Esophagus muscularis mucosa (tissue), 4 donors: ENCODE results near the gene ATP1A2. TPM values are rescaled to one million over a fixed set of nuclear protein-coding genes. Genes with fewer than 3 reads are reported as not detected.

Experiments used
- DNase-seq: peaks from one replicate; pipeline ENCODE4 v3.0.0-alpha.2; 2017; ENCODE audit errors: extremely low spot score
- H3K27ac ChIP-seq, 4 donors: fragments of 200-600 bp; sonication (generic); replicated peaks in 1 of 4; 1 replicate in 3 of 4; 2 replicates in 1 of 4; pipeline ENCODE4 v1.5.1; 2016 to 2019; ENCODE audit warnings: mild to moderate bottlenecking in 1 of 4
- H3K27me3 ChIP-seq, 4 donors: fragments of 200-600 bp; sonication (generic); one replicate each; pipeline versions ENCODE4 v1.5.1 to v1.6.0; 2016 to 2019
- H3K36me3 ChIP-seq, 4 donors: fragments of 200-600 bp; sonication (generic); one replicate each; pipeline ENCODE4 v1.5.1; 2016 to 2019
- H3K4me1 ChIP-seq, 4 donors: fragments of 200-600 bp; sonication (generic); one replicate each; pipeline ENCODE4 v1.5.1; 2016 to 2019
- H3K4me3 ChIP-seq, 4 donors: fragments of 200-600 bp; sonication (generic); 1 replicate in 2 of 4; 2 replicates in 2 of 4; pipeline ENCODE4 v1.5.1; 2016 to 2019; ENCODE audit warnings: mild to moderate bottlenecking in 4 of 4, moderate library complexity in 1 of 4
- H3K9me3 ChIP-seq, 4 donors: fragments of 200-600 bp; sonication (generic); 1 replicate in 3 of 4; 2 replicates in 1 of 4; pipeline ENCODE4 v1.5.1; 2016 to 2019
- EP300 ChIP-seq: sonication (generic); formaldehyde crosslinking; IDR thresholded peaks from one replicate; pipeline ENCODE4 v1.6.1; 2017; ENCODE audit warnings: antibody characterized with exemption
- POLR2A ChIP-seq: fragments of 450-650 bp; IDR thresholded peaks from one replicate; pipeline ENCODE4 v1.6.1; 2017; ENCODE audit warnings: antibody characterized with exemption, moderate library complexity, mild to moderate bottlenecking, low read depth
- POLR2AphosphoS5 ChIP-seq, 2 donors: sonication (generic); formaldehyde crosslinking; IDR thresholded peaks; one replicate each; pipeline ENCODE4 v1.6.1; 2017; ENCODE audit warnings: antibody characterized with exemption in 2 of 2
- WGBS: methylation state at CpG from one replicate; pipeline ENCODE4 v1.1.5; 2018; 5-methylcytosine and 5-hydroxymethylcytosine counted together
- intact Hi-C: fragments of 100-400 bp; cut with DNase I; formaldehyde crosslinking; loops from one replicate; pipeline ENCODE4 v1.15.1; 2023
- total RNA-seq, 4 donors: library from RNA; depleted of rRNA; stranded (reverse); fragments of >200 nt; gene quantifications; one replicate each; pipeline versions ENCODE4 v1.1.0 to v1.2.1, GENCODE V29; 2016
- TF ChIP-seq, protein P1 (sequence below), 3 experiments: fragments of 200-600 bp in 2 of 3; fragments of 450-650 bp in 1 of 3; sonication (generic) in 2 of 3; IDR thresholded peaks; one replicate each; pipeline ENCODE4 v1.5.1; 2017 to 2019; ENCODE audit warnings: antibody characterized with exemption in 3 of 3, mild to moderate bottlenecking in 2 of 3, moderate library complexity in 1 of 3

ATP1A2 gene
- total RNA-seq, 4 donors from 2014 or later, result 101 to 214 (median 130) TPM

GRCh38 chr1:160090760-160091159, 24.8 kb upstream of the ATP1A2 start:
- WGBS, result 87% methylated on average over 4 of the region's 4 CpGs
- DNase-seq, result no peak
- intact Hi-C loops, result no loop called here
- no peak overlapping the region for H3K4me3 ChIP-seq
- H3K9me3 ChIP-seq, result no peaks in the 10 kb centered on the region
- peaks cover under 1 to 16% (median 10%) of the 10 kb centered on the region in 4 donors for H3K4me1 ChIP-seq
- no peaks in the 10 kb centered on the region for H3K27me3 ChIP-seq
- peaks cover 21 to 74% (median 66%) of the 10 kb centered on the region in 4 donors for H3K36me3 ChIP-seq
- H3K27ac ChIP-seq, result no peak overlapping the region
- no peak for TF ChIP-seq POLR2A
- TF ChIP-seq EP300, result no peak

- H3K4me3 ChIP-seq, result no peak overlapping the region
- WGBS, result 100% methylated on average over 4 of the region's 5 CpGs
- no peak overlapping the region for H3K27ac ChIP-seq
- no peak for TF ChIP-seq POLR2A
- no peak for TF ChIP-seq POLR2AphosphoS5 (IDR thresholded peaks at IDR 0.05)
- TF ChIP-seq, protein P1, sequence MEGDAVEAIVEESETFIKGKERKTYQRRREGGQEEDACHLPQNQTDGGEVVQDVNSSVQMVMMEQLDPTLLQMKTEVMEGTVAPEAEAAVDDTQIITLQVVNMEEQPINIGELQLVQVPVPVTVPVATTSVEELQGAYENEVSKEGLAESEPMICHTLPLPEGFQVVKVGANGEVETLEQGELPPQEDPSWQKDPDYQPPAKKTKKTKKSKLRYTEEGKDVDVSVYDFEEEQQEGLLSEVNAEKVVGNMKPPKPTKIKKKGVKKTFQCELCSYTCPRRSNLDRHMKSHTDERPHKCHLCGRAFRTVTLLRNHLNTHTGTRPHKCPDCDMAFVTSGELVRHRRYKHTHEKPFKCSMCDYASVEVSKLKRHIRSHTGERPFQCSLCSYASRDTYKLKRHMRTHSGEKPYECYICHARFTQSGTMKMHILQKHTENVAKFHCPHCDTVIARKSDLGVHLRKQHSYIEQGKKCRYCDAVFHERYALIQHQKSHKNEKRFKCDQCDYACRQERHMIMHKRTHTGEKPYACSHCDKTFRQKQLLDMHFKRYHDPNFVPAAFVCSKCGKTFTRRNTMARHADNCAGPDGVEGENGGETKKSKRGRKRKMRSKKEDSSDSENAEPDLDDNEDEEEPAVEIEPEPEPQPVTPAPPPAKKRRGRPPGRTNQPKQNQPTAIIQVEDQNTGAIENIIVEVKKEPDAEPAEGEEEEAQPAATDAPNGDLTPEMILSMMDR (IDR thresholded peaks at IDR 0.05), result no peak
- no peak for TF ChIP-seq EP300
- no peaks in the 10 kb centered on the region for H3K27me3 ChIP-seq
- DNase-seq, result no peak
- intact Hi-C loops, result no loop called here
- peaks cover 21 to 74% (median 66%) of the 10 kb centered on the region in 4 donors for H3K36me3 ChIP-seq
- H3K9me3 ChIP-seq, result no peaks in the 10 kb centered on the region
- H3K4me1 ChIP-seq, result peaks cover 10 to 20% (median 17%) of the 10 kb centered on the region in 4 donors
Observed at GRCh38 chr1:160091666-160092223, 23.8 kb upstream of the ATP1A2 start.

- H3K27ac ChIP-seq, result no peak overlapping the region
- no peaks in the 10 kb centered on the region for H3K9me3 ChIP-seq
- peaks cover 21 to 73% (median 63%) of the 10 kb centered on the region in 4 donors for H3K36me3 ChIP-seq
- no peaks in the 10 kb centered on the region for H3K27me3 ChIP-seq
- H3K4me1 ChIP-seq, result peaks cover 18 to 28% (median 25%) of the 10 kb centered on the region in 4 donors
- intact Hi-C loops, result no loop called here
- no peak for DNase-seq
- WGBS, result 92% methylated on average over 17 of the region's 32 CpGs
- TF ChIP-seq POLR2AphosphoS5 (IDR thresholded peaks at IDR 0.05) (no peak), EP300 (no peak), POLR2A (no peak)
- TF ChIP-seq, protein P1 (IDR thresholded peaks at IDR 0.05), result no peak
- no peak overlapping the region for H3K4me3 ChIP-seq
Observed at GRCh38 chr1:160092366-160093068, 23.0 kb upstream of the ATP1A2 start.

DNA sequence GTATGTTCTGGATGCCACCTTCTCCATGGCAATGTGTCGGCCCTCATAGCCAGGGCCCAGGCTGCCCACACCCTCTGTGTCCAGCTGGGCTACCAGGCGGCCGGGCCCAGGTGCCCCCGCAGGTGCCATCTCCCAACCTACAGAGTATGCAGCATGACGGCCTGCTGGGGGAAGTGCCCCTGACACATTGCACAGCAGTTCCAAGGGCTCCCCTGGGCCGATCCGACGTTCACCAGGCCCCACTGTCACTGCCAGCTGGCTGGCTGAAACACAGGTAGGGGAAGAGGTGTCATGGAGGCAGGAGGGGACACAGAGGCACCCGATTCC, 22.5 kb upstream of the ATP1A2 start:
- no peak overlapping the region for H3K27ac ChIP-seq
- H3K36me3 ChIP-seq, result peaks cover 21 to 68% (median 62%) of the 10 kb centered on the region in 4 donors
- H3K4me3 ChIP-seq, result no peak overlapping the region
- TF ChIP-seq, protein P1 (IDR thresholded peaks at IDR 0.05), result no peak
- TF ChIP-seq EP300 (no peak), POLR2A (no peak), POLR2AphosphoS5 (IDR thresholded peaks at IDR 0.05) (no peak)
- intact Hi-C loops, result no loop called here
- H3K4me1 ChIP-seq, result peaks cover 23 to 33% (median 30%) of the 10 kb centered on the region in 4 donors
- no peaks in the 10 kb centered on the region for H3K9me3 ChIP-seq
- DNase-seq, result no peak
- no peaks in the 10 kb centered on the region for H3K27me3 ChIP-seq
- 74% methylated on average over 9 of the region's 9 CpGs for WGBS

DNA sequence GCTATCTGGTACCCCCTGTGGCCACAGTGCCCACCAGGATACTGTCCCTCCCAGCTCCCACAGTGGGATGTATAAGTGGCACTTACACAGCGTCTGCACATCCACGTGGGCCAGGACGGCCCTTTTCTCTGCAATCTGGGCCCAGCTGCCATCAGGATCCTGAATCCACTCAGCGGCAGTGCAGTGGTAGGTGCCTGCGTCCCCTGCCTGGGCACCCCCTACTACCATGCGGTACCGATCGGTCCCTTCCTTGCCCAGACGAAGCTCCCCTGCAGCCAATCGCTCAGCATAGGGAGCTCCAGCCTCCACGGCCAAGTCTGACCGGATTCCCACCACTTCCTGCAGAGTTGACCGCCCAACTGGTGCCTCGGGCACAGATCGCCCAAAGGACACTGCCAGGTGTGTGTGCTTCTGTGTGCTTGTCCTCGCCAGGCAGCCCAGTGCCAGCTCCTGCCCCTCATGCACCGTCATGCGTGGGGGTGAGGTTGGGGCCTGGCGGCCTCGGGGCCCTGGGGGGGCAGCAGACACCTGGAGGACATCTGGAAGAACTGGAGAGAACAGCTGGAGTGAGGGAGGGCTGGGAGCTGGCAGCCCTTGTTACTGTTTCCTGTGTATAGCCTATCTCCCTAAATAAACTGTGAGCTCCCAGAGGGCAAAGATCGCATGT, 21.8 kb upstream of the ATP1A2 start:
- TF ChIP-seq POLR2A (no peak), POLR2AphosphoS5 (IDR thresholded peaks at IDR 0.05) (no peak), EP300 (no peak)
- TF ChIP-seq, protein P1 (IDR thresholded peaks at IDR 0.05), result no peak
- H3K27me3 ChIP-seq, result no peaks in the 10 kb centered on the region
- H3K36me3 ChIP-seq, result peaks cover 21 to 62% (median 60%) of the 10 kb centered on the region in 4 donors
- DNase-seq, result no peak
- no peak overlapping the region for H3K4me3 ChIP-seq
- WGBS, result 83% methylated on average over 16 of the region's 21 CpGs
- H3K4me1 ChIP-seq, result peaks cover 24 to 34% (median 31%) of the 10 kb centered on the region in 4 donors
- H3K27ac ChIP-seq, result no peak overlapping the region
- intact Hi-C loops, result loop anchor here (2.0 kb wide), 1 partner anchor 189 kb away; no protein-coding TSS in a partner anchor
- H3K9me3 ChIP-seq, result no peaks in the 10 kb centered on the region
